GM19372 (cell line): ENCODE measurements around the gene CDHR2.

ENCODE experiments used
- ATAC-seq: cut with Tn5 transposase; IDR thresholded peaks from one replicate; pipeline ENCODE4 v1.9.1; 2021; ENCODE audit warnings: mild to moderate bottlenecking, low read depth, moderate library complexity; ENCODE audit not compliant: unreplicated experiment

Gene CDHR2, protein sequence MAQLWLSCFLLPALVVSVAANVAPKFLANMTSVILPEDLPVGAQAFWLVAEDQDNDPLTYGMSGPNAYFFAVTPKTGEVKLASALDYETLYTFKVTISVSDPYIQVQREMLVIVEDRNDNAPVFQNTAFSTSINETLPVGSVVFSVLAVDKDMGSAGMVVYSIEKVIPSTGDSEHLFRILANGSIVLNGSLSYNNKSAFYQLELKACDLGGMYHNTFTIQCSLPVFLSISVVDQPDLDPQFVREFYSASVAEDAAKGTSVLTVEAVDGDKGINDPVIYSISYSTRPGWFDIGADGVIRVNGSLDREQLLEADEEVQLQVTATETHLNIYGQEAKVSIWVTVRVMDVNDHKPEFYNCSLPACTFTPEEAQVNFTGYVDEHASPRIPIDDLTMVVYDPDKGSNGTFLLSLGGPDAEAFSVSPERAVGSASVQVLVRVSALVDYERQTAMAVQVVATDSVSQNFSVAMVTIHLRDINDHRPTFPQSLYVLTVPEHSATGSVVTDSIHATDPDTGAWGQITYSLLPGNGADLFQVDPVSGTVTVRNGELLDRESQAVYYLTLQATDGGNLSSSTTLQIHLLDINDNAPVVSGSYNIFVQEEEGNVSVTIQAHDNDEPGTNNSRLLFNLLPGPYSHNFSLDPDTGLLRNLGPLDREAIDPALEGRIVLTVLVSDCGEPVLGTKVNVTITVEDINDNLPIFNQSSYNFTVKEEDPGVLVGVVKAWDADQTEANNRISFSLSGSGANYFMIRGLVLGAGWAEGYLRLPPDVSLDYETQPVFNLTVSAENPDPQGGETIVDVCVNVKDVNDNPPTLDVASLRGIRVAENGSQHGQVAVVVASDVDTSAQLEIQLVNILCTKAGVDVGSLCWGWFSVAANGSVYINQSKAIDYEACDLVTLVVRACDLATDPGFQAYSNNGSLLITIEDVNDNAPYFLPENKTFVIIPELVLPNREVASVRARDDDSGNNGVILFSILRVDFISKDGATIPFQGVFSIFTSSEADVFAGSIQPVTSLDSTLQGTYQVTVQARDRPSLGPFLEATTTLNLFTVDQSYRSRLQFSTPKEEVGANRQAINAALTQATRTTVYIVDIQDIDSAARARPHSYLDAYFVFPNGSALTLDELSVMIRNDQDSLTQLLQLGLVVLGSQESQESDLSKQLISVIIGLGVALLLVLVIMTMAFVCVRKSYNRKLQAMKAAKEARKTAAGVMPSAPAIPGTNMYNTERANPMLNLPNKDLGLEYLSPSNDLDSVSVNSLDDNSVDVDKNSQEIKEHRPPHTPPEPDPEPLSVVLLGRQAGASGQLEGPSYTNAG (N-terminal part only)

DNA sequence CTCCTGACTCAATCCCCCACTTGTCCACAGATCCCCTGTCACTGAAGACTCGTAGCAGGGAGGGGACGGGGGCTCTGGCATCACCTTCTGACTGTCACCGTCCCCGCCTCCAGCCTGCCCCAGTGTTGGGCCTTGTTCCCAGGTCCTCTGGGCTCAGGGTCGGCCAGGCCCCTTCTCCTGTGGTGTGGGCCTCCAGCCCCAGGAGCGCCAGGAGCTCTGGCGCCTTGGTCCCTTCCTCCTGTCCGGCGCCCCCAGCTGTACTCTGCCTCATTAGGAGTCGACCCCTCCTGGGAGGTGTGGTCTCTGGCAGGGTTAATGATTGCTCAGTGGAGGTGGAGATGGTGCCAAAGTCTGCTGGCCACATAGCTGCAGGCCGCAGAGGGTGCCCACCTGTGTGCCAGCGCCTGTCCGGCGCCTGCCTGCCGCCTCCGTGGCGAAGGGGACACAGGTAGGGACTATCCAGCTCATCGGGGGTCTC is at the start of gene CDHR2:
Gene CDHR2 (plus strand): TSS at position 376 of the 478 bp plus-strand sequence. CDS start 16,011 bp downstream, outside the sequence.
- no peak for ATAC-seq

DNA sequence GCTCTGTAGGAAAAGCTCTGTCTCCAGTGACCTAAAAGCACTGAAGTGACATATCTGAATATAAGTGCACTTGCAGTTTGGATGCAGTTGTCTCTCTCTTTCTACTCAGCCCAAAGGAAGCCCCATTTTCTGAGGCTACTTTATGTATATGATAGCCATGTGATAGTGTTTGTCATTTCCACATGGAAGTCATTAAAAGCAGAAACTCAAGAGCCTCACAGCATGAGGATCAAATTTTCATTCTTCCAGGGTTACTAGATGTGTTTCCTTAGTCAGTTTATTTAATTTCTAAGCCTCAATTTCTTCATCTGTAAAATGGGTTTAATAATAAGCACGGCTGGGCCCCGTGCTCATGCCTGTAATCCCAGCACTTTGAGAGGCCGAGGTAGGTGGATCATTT is 48.6 kb upstream of the CDHR2 start:
- ATAC-seq: no peak

DNA sequence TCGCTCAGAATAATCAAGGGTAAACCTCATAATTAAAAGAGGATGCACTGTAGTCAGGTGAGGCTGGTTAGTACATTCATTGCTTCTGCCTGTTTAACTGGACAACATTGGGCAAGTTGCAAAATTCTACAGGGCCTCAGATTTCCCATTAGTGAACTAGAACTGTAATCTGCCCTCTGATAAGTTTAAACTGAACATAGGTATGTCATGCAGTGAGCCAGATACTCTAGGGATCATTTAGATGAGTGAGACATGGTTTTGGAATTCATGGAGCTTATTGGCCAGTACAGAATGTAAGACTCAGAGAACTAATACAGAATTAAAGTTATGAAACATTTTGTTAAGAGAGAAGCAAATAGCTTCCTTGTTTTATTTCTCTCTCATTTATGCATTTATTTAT is 47.8 kb upstream of the CDHR2 start:
- no peak for ATAC-seq

DNA sequence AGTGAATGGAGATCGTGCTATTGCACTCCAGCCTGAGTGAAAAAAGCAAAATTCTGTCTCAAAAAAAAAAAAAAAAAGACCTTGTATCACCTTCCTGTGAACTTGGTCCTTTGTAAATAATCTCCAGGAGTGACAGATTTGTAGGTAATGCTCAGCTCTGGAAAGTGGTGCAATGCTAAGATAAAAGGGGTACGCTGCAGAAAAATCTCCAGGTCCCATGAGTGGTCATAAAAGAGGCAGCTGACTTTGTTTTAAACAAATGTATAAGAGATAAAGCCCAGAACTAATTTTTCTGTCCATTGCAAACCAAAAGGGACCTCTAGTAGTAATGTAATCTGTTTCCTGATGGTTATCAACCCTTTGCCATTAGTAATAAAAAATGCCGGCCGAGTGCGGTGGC is 45.6 kb upstream of the CDHR2 start:
- no peak for ATAC-seq

DNA sequence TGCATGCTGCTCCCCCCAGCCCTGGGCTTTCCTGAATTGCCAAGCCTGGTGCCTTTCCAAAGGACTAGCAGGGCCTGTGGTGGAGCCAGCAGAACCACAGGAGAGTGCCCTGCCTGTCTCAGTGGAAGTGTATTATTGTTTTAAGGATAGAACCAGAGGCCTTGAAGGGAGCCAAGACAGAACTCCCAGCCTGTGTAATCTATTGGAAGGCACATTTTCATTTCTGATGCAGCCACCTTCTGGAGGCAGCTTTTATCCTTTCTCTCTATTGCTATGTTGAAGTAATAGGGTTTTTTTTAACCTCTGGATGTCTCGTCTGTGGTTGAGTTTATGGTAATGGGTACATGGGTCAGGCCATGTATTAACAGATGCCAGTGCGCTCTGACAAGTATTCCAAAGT is 41.2 kb upstream of the CDHR2 start:
- ATAC-seq: no peak

DNA sequence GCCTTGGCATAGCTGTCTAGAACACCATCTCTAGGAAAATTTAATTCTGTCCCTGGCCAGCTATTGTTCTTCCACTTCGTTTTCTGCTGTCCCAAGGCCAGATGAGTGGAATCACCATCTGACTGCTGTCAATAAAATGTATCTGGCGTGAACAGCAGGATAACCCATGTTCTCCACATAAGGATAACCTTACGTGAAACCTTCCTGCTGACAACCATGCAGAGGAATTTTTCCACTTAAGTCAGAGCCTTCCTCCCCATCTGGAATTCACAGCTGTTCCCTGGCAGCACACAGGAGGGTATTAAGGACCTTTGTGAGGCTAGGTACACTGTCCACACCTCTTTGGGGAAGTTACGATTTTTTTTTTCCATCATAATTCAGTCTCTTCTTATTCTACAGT is 40.5 kb upstream of the CDHR2 start:
- ATAC-seq: no peak

DNA sequence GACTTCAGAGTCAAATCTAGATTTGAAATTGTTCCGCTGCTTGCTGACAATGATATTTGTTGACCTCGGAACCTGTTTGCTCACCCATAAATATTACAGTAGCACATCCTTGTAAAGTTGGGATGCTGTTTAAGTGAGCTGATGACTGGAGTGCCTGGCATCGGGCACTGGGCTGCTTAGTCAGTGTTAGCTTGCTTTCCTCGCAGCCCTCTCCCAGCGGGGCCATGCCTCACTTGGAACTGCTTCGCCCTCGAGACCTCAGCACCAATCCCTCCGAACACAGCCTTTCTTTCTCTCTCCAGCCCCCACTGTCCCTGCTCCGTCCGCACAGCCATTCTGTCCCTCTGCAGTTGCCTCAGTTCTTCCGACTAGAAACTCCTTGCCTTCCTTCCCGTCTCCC is 35.4 kb upstream of the CDHR2 start:
- no peak for ATAC-seq

DNA sequence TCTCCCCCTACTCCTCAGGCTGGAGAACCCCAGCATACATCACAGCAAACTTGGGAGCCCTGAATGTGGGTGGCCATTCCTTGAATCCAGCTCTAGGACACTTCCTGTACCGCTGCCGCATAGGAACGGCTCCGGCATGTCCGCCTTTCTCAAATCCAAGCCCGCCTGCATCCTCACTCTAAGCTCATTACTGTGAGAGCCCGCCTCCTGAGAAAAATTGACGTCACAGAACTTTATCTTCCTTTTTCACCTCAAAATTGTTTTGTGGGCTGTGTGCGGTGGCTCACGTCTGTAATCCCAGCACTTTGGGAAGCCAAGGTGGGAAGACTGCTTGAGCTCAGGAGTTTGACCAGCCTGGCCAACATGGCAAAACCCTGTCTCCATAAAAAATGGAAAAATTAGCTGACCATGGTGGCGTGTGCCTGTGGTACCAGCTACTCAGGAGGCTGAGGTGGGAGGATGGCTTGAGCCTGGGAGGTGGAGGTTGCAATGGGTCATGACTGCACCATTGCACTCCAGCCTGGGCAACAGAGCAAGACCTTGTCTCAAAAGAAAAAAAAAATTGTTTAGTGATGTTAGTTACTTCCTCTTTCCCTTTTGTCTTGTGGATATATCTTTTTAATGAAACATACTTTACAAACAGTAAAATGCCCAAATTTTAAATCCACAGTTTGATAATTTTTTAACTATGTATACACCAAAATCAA is 34.7 kb upstream of the CDHR2 start:
- ATAC-seq: no peak

DNA sequence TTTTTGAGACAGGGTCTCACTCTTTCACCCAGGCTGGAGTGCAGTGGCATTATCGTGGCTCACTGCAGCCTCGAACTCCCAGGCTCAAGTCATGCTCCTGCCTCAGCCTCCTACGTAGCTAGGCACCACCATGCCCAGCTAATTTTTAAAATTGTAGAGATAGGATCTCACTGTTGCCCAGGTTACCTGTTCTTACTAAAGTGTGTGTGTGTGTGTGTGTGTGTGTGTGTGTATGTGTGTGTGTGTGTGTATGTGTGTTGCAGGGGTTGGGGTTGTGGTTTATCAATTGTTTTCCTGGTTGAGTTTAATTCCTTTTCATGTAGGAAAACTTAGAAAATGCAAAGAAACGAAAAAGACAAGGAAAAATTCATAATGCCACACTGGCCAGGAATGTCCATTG is 33.7 kb upstream of the CDHR2 start:
- no peak for ATAC-seq

DNA sequence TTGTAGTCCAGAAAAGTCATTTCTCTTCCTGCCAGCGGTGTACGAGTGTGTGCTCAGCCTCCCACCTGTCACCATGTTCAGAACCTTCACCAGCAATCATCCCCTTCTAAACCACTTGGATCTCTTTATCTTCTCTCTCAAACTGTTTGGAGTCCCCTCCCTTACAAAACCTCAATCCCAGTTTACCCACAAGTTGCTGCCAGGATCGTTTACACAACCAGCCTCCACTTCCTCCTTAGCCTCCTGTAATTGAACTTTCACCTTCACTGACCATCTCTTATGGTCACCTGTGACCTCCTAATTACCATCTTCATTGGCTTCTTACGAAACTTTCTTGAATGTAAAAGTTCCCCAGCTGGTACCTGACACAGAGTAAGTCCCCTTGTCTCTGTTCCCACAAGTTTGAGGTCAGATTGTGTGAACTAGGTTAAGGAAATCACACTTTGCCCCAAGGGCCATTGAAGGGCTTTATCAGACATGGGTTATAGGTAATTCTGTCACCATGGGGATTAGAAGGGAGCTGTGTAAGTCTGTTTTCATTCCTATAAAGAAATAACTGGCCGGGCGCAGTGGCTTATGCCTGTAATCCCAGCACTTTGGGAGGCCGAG is 32.0 kb upstream of the CDHR2 start:
- ATAC-seq: no peak

DNA sequence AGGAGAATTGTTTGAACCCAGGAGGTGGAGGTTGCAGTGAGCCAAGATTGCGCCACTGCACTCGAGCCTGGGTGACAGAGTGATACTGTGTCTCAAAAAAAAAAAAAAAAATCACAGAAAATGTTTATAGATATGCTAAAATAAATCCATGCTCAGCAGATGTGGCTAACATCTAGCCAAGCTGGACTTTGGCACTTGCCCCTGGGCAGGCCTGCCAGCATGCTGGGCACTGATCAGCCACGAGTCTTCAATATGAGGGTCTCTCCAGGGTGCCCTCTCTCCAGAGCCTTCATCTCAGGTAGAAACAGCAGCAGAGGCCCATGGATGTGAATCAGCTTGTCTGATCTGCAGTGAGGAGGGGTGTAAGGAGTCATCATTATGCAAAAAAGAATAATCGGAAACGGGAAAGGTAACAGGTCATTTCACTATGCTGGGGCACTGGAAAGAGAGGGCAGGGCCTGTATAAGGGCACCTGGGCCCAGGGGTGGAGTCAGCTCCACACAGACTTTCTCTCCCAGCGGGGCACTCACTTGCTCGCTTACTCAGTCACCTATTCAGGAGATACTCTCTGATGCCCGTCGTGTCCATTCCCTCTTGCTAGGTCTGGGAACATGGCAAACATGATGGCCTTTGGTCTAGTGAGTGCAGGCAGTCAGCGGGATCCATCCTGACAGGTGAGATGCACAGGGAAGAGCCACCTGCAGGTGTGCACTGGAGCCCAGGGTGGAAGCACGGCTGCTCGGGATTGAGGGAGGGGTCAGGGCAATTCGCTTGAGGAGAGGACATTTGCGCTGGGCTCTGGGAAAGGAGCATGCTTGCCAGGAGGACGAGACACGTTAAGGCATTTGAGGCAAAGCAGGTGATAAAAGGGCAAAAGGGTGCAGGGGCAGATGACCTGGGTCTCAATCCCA is 29.1 kb upstream of the CDHR2 start:
- ATAC-seq: no peak

DNA sequence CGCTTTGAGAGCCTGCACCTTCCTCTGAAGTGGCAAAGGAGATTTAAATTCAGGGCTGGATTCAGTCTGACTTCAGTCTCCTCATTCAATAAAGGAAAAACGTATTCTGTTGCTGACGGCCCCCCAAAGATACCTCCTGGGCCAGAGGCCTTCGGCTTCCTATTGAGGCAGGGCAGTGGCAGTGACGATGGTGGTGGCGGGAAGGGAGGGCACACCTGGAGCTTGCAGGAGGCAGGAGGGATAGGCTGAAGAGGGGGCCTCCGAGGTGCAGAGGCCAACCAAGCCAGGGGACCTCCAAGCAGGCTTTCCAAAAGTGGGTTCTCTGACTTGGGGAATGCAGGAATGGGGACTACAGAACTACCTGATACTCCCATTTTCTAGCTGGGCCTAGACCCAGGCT is 27.9 kb upstream of the CDHR2 start:
- ATAC-seq: no peak

DNA sequence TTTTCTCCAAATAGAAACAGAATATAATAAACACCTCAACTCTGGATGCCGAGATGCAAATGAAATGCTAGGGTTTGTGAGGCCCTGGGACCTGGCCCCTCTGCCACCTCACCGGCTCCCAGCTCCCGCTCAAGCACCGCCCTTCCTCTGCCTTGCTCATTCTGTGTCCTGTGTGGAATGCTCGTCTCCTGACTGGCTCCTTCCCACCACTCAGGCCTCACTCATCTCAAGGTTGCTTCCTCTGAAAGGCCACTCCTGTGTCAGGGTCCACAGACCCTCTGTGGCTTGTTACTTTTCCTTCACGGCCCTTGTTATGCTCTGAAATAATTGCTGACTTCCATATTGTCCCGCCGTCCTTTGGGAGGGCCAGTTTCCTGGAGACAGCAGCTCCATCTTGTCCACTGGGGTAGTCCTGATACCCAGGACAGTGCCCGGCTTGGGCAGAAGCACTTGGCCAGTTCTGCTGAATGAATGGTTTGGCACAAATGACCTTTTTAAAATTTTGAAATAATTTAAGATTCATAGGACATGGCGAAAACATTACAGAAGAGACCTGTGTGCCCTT is 27.4 kb upstream of the CDHR2 start:
- no peak for ATAC-seq

DNA sequence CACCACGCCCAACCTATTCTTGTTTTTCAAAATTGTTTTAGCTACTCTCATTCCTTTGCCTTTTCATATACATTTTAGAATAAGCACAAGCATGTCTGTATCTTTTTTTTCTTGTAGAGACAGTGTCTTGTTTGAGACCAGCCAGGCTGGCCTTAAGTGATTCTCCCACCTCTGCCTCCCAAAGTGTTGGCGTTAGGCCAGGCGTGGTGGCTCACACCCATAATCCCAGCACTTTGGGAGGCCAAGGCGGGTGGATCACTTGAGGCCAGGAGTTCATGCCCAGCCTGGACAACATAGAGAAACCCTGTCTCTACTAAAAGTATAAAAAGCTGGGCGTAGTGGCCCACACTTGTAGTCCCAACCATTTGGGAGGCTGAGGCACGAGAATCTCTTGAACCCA is 25.0 kb upstream of the CDHR2 start:
- no peak for ATAC-seq

DNA sequence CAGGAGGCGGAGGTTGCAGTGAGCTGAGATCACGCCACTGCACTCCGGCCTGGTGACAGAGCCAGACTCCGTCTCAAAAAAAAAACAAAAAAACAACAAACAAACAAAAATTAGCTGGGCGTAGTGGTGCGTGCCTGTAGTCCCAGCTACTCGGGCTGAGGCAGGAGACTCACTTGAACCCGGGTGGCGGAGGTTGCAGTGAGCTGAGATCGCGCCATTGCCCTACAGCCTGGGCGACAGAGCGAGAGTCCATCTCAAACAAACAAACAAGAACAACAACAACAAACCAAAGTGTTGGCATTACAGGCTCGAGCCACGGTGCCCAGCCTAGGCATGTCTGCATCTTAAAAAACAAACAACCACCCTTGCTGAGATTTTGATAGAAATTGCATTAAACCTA is 24.2 kb upstream of the CDHR2 start:
- no peak for ATAC-seq

DNA sequence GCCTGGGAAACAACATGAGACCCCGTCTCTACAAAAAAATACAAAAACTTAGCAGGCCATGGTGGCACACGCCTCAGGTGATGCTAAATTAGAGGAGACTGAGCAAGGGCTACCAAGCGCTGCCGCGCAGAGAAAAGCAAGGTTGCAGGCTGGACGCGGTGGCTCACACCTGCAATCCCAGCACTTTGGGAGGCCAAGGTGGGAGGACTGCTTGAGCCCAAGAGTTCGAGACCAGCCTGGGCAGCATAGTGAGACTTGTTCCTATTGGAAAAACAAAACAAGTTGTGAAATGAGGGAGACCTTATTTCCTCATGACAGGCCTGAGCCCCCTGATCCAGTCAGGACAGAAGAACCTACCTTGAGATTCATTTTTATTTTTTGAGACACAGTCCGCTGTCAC is 23.5 kb upstream of the CDHR2 start:
- no peak for ATAC-seq

DNA sequence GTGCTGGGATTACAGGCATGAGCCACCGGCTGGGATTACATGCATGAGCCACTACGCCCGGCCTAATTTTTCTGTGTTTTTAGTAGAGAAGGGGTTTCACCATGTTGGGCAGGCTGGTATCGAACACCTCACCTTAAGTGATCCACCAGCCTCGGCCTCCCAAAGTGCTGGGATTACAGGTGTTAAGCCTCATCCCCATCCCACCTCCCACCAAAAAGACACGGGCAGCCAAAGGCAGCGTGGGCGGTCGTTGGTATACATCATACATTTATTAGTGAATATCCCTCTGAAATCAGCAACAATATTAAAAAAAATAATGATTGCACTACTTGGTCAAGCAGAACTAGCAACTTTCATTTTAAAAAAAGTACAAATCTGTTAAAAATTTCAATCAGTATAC is 22.7 kb upstream of the CDHR2 start:
- no peak for ATAC-seq
